Measurements from ENCODE around the gene MOGAT2. TPM values are rescaled to one million over a fixed set of nuclear protein-coding genes. Genes with fewer than 3 reads are reported as not detected.

The MOGAT2 gene
- total and polyA plus RNA-seq, 2 of the 4 experiments (the other 2 are of a cell fraction): not detected

DNA sequence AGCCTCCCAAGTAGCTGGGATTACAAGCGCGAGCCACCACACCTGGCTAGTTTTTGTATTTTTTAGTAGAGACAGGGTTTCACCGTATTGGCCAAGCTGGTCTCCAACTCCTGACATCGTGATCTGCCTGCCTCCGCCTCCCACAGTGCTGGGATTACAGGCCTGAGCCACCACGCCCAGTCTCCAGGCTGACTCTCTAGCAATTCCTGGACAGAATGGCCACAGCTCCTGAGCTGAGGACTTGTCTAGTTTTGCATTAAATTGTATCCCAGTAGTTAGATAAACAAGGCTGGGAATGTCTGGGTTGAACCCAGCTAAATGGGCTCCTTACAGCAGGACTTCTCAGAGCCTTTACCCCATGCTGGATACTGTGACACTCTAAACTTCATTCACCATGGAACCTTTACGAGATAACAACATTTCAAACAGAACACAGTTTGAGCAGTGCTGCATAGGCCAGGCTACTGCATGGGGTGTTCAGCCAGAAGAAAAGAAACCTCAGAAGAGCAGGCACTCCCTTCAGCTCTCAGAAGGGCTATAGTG is 13.9 kb upstream of the MOGAT2 start:
- DNase-seq (no peak), ATAC-seq (ENCODE audit: low read depth) (no peak)
- Histone ChIP-seq H3K9me1 (ENCODE audit: insufficient read depth, low read length) (0 out of 2 replicates have a peak, but pooled peaks cover 2% of the 10 kb centered on the region), H2AK9ac (replicated peaks; ENCODE audit: low read depth, low read length, poor library complexity) (no peak overlapping the region), H2AFZ (replicated peaks; ENCODE audit: low read length, poor library complexity) (no peak overlapping the region), H4K91ac (ENCODE audit: insufficient read depth, low read depth, low read length) (no peak overlapping the region), H3K79me1 (ENCODE audit: low read depth in 1 of 2, low read length in 2 of 2) (no peaks in the 10 kb centered on the region), H3K4me2 (ENCODE audit: low read depth, low read length) (no peak overlapping the region), H3K36me3 (ENCODE audit: control insufficient read depth, insufficient read depth, low read length) (no peaks in the 10 kb centered on the region), H4K8ac (ENCODE audit: low read depth in 2 of 2, low read length in 2 of 2) (no peak overlapping the region), H3K27ac (ENCODE audit: insufficient read depth, low read length) (no peak overlapping the region), H2BK5ac (ENCODE audit: low read depth, low read length, poor library complexity, severe bottlenecking) (no peak overlapping the region), H3K9me3 (ENCODE audit: control insufficient read depth, insufficient read depth, low read length) (no peaks in the 10 kb centered on the region; the same call in 1 of the 2 replicates), H3K18ac (ENCODE audit: low read depth, low read length) (no peak overlapping the region), H4K5ac (ENCODE audit: low read depth, low read length) (no peak overlapping the region), H3K14ac (replicated peaks; ENCODE audit: low read depth, low read length) (no peak overlapping the region), H3K9ac (ENCODE audit: low read depth, low read length) (no peak overlapping the region), H3K4me3 (ENCODE audit: insufficient read depth, low read depth, low read length) (no peak overlapping the region), H3K27me3 (ENCODE audit: control insufficient read depth, insufficient read depth, low read length) (peaks cover 14% of the 10 kb centered on the region), H4K20me1 (ENCODE audit: insufficient read depth, low read length) (no peaks in the 10 kb centered on the region), H2BK20ac (ENCODE audit: low read depth, low read length) (no peak overlapping the region), H2AK5ac (ENCODE audit: low read depth, low read length) (no peak overlapping the region), H2BK120ac (ENCODE audit: low read depth, low read length) (no peak overlapping the region), H3K4ac (ENCODE audit: low read depth, low read length) (no peak overlapping the region), H2BK15ac (ENCODE audit: low read depth, low read length) (no peak overlapping the region), H3K23ac (ENCODE audit: low read depth, low read length) (no peak overlapping the region), H3K56ac (ENCODE audit: extremely low read depth, insufficient read depth, low read length) (no peak overlapping the region), H3K4me1 (ENCODE audit: control insufficient read depth, insufficient read depth, low read length) (no peaks in the 10 kb centered on the region)
- TF ChIP-seq CHD1 (IDR thresholded peaks at IDR 0.05; ENCODE audit: low read depth, low read length) (no peak), RCOR1 (IDR thresholded peaks at IDR 0.05; ENCODE audit: insufficient replicate concordance, low read length) (no peak), RFX5 (IDR thresholded peaks at IDR 0.05; ENCODE audit: low read depth, low read length) (no peak), MXI1 (IDR thresholded peaks at IDR 0.05; ENCODE audit: borderline replicate concordance, low read depth, low read length) (no peak), RAD21 (IDR thresholded peaks at IDR 0.05; ENCODE audit: low read length) (no peak), MAFK (IDR thresholded peaks at IDR 0.05; ENCODE audit: low read depth, low read length) (no peak), NFE2L2 (IDR thresholded peaks at IDR 0.05; ENCODE audit: low read depth, low read length) (no peak), CEBPB (IDR thresholded peaks at IDR 0.05; ENCODE audit: low read depth, low read length) (no peak), FOS (IDR thresholded peaks at IDR 0.05; ENCODE audit: low read depth, low read length) (no peak), MAZ (IDR thresholded peaks at IDR 0.05; ENCODE audit: borderline replicate concordance, low read depth, low read length) (no peak), BHLHE40 (IDR thresholded peaks at IDR 0.05; ENCODE audit: low read depth, low read length) (no peak), POLR2A (IDR thresholded peaks at IDR 0.05; ENCODE audit: low read depth, low read length) (no peak), SMC3 (IDR thresholded peaks at IDR 0.05; ENCODE audit: low read depth, low read length) (no peak)
- TF ChIP-seq, protein P1, sequence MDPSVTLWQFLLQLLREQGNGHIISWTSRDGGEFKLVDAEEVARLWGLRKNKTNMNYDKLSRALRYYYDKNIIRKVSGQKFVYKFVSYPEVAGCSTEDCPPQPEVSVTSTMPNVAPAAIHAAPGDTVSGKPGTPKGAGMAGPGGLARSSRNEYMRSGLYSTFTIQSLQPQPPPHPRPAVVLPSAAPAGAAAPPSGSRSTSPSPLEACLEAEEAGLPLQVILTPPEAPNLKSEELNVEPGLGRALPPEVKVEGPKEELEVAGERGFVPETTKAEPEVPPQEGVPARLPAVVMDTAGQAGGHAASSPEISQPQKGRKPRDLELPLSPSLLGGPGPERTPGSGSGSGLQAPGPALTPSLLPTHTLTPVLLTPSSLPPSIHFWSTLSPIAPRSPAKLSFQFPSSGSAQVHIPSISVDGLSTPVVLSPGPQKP (IDR thresholded peaks at IDR 0.05; ENCODE audit: borderline replicate concordance, low read depth, low read length): no peak
- TF ChIP-seq, protein P2, sequence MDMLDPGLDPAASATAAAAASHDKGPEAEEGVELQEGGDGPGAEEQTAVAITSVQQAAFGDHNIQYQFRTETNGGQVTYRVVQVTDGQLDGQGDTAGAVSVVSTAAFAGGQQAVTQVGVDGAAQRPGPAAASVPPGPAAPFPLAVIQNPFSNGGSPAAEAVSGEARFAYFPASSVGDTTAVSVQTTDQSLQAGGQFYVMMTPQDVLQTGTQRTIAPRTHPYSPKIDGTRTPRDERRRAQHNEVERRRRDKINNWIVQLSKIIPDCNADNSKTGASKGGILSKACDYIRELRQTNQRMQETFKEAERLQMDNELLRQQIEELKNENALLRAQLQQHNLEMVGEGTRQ (IDR thresholded peaks at IDR 0.05; ENCODE audit: low read depth, low read length): no peak
- WGBS, 2 experiments (ENCODE audit: extremely low coverage in 2 of 2, insufficient read length in 1 of 2): 73% methylated on average over 3 of the region's 7 CpGs; no CpG with 5 or more reads in 1 of the 2 experiments
- ChIA-PET CTCF (no interaction called here), POLR2A (ENCODE audit: unreplicated experiment) (no interaction called here)
- dilution Hi-C loops (cut with HindIII; ENCODE audit: low sequenced_read_pairs, unreplicated experiment) (no loop called here), intact Hi-C loops (cut with micrococcal nuclease) (no loop called here), in situ Hi-C loops (cut with MboI; ENCODE audit: low sequenced_read_pairs) (no loop called here)
- no TSS peak for BruUV-seq (replicated peaks)
